ENCODE results near the gene SUN1.

The SUN1 gene

DNA sequence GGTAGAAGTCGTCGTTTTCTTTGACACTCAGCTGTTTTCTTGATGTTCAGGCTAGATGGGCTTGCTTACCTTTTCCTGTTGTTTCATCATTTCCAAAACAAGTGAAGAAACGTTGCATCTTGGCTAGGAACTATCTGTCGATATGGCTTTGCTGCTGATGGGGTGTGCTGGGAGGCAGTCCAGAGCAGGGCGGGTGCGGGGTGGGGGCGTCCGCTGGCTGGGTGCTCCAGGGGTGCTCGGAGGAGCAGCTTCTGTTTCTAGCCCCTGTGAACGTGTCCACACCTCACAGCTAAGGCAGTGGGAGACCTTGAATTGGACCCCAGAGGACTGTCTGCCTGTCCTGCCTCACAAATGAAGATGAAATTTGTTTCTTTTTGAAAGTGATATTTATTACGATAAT lies 7.6 kb upstream of the SUN1 start:
- no peak overlapping the region for H3K4me3 ChIP-seq (ENCODE audit: extremely low read depth, insufficient read depth, low read length, poor library complexity, severe bottlenecking)
- WGBS, 2 experiments (ENCODE audit: insufficient coverage in 2 of 2): 94 to 95% methylated on average over 9 to 10 of the region's 11 CpGs
- no peaks in the 10 kb centered on the region for H3K9me3 ChIP-seq (ENCODE audit: control insufficient read depth, low read length)
- peaks cover 2% of the 10 kb centered on the region for H3K4me1 ChIP-seq (ENCODE audit: control insufficient read depth, insufficient read depth, low read length, poor library complexity, severe bottlenecking)
- H3K27ac ChIP-seq (ENCODE audit: low read depth, low read length, severe bottlenecking): no peak overlapping the region
- H3K36me3 ChIP-seq (ENCODE audit: control insufficient read depth, insufficient read depth, low read length): peaks cover 36% of the 10 kb centered on the region

DNA sequence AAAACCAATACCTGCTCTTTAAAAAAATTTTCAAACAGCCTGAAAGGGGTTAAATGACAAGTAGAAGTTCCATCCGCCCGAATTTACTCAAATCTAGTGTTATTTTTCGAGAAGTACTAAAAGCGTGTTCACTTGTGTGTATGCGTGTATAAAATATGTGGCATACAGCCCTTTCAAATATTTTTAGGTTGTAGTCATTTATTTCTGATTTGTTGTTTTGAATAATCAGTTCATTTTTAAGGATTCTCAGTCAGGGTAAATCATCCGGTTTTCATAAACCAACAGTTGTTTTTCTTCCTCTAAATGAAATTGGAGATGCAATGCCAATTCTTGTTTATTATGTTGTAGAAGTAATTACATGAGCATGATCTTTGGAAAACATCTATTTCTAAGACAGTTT lies 6.9 kb upstream of the SUN1 start:
- Histone ChIP-seq H3K4me3 (ENCODE audit: extremely low read depth, insufficient read depth, low read length, poor library complexity, severe bottlenecking) (no peak overlapping the region), H3K36me3 (ENCODE audit: control insufficient read depth, insufficient read depth, low read length) (peaks cover 36% of the 10 kb centered on the region), H3K9me3 (ENCODE audit: control insufficient read depth, low read length) (no peaks in the 10 kb centered on the region), H3K27ac (ENCODE audit: low read depth, low read length, severe bottlenecking) (no peak overlapping the region), H3K4me1 (ENCODE audit: control insufficient read depth, insufficient read depth, low read length, poor library complexity, severe bottlenecking) (peaks cover 7% of the 10 kb centered on the region)
- WGBS, 2 experiments (ENCODE audit: insufficient coverage in 2 of 2): 97 to 100% methylated on average over 4 to 5 of the region's 6 CpGs

DNA sequence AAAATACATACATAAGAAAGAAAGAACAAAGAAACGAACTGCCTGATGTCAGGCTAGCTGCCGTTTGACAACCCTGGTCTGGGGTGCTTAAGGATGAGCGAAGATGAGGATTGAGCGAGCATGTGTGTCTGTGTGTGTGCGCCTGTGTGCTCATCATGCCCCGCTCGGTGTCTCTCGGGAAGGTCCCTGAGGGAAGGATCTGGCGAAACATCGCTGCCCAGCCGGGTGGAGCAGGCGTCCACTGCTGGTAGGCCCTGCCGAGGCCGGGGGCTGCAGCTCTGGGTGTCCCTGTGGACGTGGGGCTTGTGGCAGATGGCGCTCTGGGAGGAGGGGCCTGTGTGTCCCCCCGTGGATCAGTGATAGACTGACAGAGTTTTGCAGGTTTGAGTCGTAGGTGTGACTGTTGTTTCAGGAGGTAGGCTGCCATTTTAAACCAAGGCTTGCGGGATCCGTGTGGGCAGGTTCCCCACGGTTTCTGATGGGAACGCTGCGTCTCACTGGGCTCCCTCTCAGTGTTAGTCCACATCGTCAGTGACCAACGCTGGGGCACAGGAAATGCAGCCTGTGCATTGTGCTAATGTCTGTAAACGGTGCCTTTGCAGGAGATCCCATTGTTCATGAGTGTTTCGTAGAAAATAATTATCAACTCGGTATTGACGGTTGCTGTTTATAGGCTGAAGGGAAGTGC lies 5.9 kb upstream of the SUN1 start:
- 87 to 90% methylated on average over 26 to 27 of the region's 29 CpGs for WGBS, 2 experiments (ENCODE audit: insufficient coverage in 2 of 2)
- Histone ChIP-seq H3K9me3 (ENCODE audit: control insufficient read depth, low read length) (no peaks in the 10 kb centered on the region), H3K4me3 (ENCODE audit: extremely low read depth, insufficient read depth, low read length, poor library complexity, severe bottlenecking) (no peak overlapping the region), H3K27ac (ENCODE audit: low read depth, low read length, severe bottlenecking) (peak overlapping the region; percentile 13), H3K4me1 (ENCODE audit: control insufficient read depth, insufficient read depth, low read length, poor library complexity, severe bottlenecking) (peaks cover 12% of the 10 kb centered on the region), H3K36me3 (ENCODE audit: control insufficient read depth, insufficient read depth, low read length) (peaks cover 33% of the 10 kb centered on the region)

DNA sequence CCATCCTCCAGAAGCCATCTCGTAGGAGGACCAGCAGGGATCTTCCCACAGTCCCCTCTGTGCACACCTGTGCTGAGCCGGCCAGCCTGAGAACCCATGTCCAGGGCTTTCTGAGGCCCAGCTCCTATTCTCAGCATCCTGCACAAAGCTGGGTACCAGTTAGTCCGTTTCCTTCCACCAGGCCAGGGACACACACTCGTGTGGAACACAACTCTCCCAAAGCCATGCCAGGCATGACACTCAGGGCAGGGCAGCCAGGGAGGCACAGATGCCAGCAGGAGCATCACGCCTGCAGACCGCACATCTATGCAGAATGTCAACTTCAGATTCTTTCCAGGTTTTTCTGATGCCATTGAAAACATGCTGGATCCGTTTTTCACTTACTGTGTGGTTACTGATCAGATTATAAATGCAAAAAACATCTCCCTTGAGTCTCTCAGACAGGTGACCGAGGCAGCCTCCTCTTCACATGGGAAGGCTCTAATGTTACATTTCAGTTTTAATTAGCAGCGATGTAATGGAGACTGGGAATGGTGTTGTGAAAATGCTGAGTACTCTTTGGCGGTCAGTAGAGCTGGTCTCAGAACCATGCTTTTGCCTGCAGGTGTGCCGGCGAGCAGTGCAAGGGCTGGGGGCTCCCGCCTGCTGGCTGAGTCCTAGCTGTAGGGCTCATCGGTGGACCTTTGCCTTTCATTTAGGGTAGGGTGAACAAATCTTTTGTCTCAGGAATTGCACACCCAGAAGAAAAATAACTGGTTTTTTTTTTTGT lies 3.3 kb upstream of the SUN1 start:
- H3K4me1 ChIP-seq (ENCODE audit: control insufficient read depth, insufficient read depth, low read length, poor library complexity, severe bottlenecking): peaks cover 25% of the 10 kb centered on the region
- H3K27ac ChIP-seq (ENCODE audit: low read depth, low read length, severe bottlenecking): no peak overlapping the region
- peaks cover 26% of the 10 kb centered on the region for H3K36me3 ChIP-seq (ENCODE audit: control insufficient read depth, insufficient read depth, low read length)
- H3K9me3 ChIP-seq (ENCODE audit: control insufficient read depth, low read length): no peaks in the 10 kb centered on the region
- no peak overlapping the region for H3K4me3 ChIP-seq (ENCODE audit: extremely low read depth, insufficient read depth, low read length, poor library complexity, severe bottlenecking)
- WGBS, 2 experiments (ENCODE audit: insufficient coverage in 2 of 2): 98 to 99% methylated on average over 9 to 12 of the region's 14 CpGs

DNA sequence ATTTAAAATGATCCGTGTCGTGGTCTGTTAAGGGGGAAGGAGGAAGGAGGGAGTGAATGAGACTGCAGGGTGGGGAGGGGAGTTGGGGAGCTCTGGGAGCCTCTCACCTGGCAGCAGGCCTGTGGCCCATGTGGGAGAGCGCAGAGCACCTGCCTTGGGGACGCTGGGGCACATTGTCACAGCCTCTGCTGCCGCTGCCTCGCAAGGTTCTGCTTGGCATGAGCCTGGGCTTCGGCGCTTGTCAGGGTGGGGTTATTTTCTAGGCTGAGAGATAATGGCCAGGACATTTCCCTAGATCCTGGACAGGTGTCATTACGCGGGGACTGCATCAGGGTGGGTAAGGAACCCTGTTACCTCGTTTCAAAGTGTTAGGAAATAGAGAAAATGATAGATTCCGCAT lies 2.2 kb upstream of the SUN1 start:
- peaks cover 25% of the 10 kb centered on the region for H3K4me1 ChIP-seq (ENCODE audit: control insufficient read depth, insufficient read depth, low read length, poor library complexity, severe bottlenecking)
- 84 to 85% methylated on average over 9 to 11 of the region's 12 CpGs for WGBS, 2 experiments (ENCODE audit: insufficient coverage in 2 of 2)
- H3K4me3 ChIP-seq (ENCODE audit: extremely low read depth, insufficient read depth, low read length, poor library complexity, severe bottlenecking): no peak overlapping the region
- H3K36me3 ChIP-seq (ENCODE audit: control insufficient read depth, insufficient read depth, low read length): peaks cover 31% of the 10 kb centered on the region
- H3K9me3 ChIP-seq (ENCODE audit: control insufficient read depth, low read length): no peaks in the 10 kb centered on the region
- H3K27ac ChIP-seq (ENCODE audit: low read depth, low read length, severe bottlenecking): no peak overlapping the region

DNA sequence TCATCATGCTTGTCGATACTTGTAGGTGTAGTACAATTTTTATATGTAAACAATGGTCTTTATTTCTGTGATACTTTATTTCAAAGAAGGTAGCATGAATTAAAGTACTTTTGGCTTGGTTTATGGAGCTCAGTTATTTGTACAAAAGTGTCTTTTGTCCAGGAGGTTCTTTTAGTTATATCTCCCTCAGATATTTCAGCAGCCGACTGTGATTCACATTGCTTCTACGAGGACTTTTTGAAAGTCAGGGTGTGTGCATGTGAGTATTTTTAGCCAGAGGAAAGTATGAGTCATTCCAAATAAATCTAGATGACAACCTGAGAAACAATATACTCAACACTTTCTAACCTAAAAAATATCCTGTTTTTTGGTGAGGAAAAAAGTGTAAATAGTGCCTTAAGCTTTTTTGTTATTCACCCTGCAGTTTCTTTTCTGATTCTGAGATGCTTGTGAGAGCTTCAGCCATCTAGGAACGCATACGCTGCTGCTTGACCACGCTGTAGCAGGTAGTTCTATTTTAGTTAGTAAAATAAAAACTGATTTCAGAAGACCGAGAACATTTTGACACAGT lies 595 bp upstream of the SUN1 start:
- H3K27ac ChIP-seq (ENCODE audit: low read depth, low read length, severe bottlenecking): peak overlapping the region; percentile 97
- 86 to 89% methylated on average over 1 to 2 of the region's 7 CpGs for whole genome bisulfite sequencing, 2 experiments (ENCODE audit: insufficient coverage in 2 of 2)

DNA sequence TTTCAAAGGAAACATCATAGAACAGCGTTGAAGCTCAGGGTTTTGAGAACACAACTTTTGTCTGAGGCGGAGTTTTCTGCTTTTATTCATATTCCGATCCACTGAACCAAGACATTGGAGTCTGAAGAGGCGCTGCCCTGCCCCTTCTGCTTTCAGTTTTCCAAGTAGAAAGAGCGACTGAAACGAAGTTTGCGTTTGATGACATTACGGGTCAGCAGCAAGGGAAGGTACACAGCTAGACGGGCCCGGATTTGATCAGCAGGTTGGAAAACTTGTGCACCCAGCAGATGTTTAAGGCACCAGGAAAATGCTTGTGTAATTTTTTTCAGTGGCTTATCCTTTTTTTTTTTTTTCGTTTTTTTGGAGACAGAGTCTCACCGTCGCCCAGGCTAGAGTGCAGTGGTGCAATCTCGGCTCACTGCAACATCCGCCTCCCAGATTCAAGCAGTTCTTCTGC lies 720 bp downstream of the SUN1 start:
- Histone ChIP-seq H3K9me3 (ENCODE audit: control insufficient read depth, low read length) (no peaks in the 10 kb centered on the region), H3K4me3 (ENCODE audit: extremely low read depth, insufficient read depth, low read length, poor library complexity, severe bottlenecking) (no peak overlapping the region), H3K4me1 (ENCODE audit: control insufficient read depth, insufficient read depth, low read length, poor library complexity, severe bottlenecking) (peaks cover 32% of the 10 kb centered on the region), H3K27ac (ENCODE audit: low read depth, low read length, severe bottlenecking) (peak overlapping the region; percentile 97), H3K36me3 (ENCODE audit: control insufficient read depth, insufficient read depth, low read length) (peaks cover 34% of the 10 kb centered on the region)
- 93 to 99% methylated on average over 10 to 14 of the region's 15 CpGs for WGBS, 2 experiments (ENCODE audit: insufficient coverage in 2 of 2)

More for the DNA sequence above, 595 bp upstream of the SUN1 start:
- Histone ChIP-seq H3K9me3 (ENCODE audit: control insufficient read depth, low read length) (no peaks in the 10 kb centered on the region), H3K4me1 (ENCODE audit: control insufficient read depth, insufficient read depth, low read length, poor library complexity, severe bottlenecking) (peaks cover 33% of the 10 kb centered on the region), H3K36me3 (ENCODE audit: control insufficient read depth, insufficient read depth, low read length) (peaks cover 37% of the 10 kb centered on the region), H3K4me3 (ENCODE audit: extremely low read depth, insufficient read depth, low read length, poor library complexity, severe bottlenecking) (no peak overlapping the region)

DNA sequence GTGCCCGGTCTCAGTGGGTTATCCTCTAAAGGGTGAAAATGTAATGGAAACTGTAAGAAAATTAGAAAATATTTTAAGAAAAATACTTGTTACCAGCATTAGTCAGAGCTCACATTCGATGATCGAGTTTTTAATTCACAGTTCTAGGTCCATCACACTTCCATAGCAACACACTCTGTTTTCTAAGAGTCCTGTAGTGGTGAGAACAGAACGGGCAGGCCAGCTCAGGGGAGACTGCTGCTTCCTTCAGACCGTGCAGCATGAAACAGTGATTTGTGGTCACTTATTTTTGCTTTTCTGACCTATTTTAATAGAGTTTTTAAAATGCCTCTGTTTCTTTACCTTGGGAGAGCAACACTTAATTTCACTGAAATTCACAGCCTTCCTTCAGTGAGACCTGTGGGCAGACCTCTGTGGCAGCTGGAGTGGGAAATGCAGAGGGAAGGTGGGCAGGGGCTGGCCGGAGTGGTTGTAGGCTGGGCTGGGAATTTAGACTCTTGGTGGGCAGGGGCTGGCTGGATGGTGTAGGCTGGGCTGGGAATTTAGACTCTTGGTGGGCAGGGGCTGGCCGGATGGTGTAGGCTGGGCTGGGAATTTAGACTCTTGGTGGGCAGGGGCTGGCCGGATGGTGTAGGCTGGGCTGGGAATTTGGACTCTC lies 1.5 kb downstream of the SUN1 start:
- Histone ChIP-seq H3K36me3 (ENCODE audit: control insufficient read depth, insufficient read depth, low read length) (peaks cover 38% of the 10 kb centered on the region), H3K4me1 (ENCODE audit: control insufficient read depth, insufficient read depth, low read length, poor library complexity, severe bottlenecking) (peaks cover 32% of the 10 kb centered on the region), H3K4me3 (ENCODE audit: extremely low read depth, insufficient read depth, low read length, poor library complexity, severe bottlenecking) (no peak overlapping the region), H3K27ac (ENCODE audit: low read depth, low read length, severe bottlenecking) (no peak overlapping the region), H3K9me3 (ENCODE audit: control insufficient read depth, low read length) (no peaks in the 10 kb centered on the region)
- 92% methylated on average over 3 of the region's 8 CpGs; no CpG with 5 or more reads in 1 of the 2 experiments for WGBS, 2 experiments (ENCODE audit: insufficient coverage in 2 of 2)

DNA sequence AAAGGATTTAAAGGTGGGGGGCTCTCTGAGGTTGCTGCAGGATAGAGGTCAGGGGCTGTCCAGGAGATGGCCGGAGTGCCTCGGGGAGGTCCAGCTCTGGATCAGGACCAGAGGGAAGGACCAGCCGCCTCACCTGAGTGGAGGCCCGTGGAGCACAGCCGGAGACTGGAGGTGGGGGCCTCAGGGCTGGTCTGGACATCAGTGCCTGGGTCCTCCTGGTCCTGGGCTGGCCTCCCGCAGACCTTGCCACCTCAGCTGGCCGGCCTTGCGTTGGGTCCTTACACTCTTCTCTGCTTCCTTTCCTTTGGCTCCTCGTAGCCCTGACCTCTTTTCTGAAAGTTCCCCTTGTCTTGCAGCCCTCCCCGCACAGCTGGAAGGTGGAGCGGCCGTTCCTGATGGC lies 2.0 kb downstream of the SUN1 start:
- peaks cover 32% of the 10 kb centered on the region for H3K4me1 ChIP-seq (ENCODE audit: control insufficient read depth, insufficient read depth, low read length, poor library complexity, severe bottlenecking)
- no peaks in the 10 kb centered on the region for H3K9me3 ChIP-seq (ENCODE audit: control insufficient read depth, low read length)
- peaks cover 39% of the 10 kb centered on the region for H3K36me3 ChIP-seq (ENCODE audit: control insufficient read depth, insufficient read depth, low read length)
- no peak overlapping the region for H3K4me3 ChIP-seq (ENCODE audit: extremely low read depth, insufficient read depth, low read length, poor library complexity, severe bottlenecking)
- 94 to 96% methylated on average over 12 of the region's 12 CpGs for WGBS, 2 experiments (ENCODE audit: insufficient coverage in 2 of 2)
- no peak overlapping the region for H3K27ac ChIP-seq (ENCODE audit: low read depth, low read length, severe bottlenecking)

DNA sequence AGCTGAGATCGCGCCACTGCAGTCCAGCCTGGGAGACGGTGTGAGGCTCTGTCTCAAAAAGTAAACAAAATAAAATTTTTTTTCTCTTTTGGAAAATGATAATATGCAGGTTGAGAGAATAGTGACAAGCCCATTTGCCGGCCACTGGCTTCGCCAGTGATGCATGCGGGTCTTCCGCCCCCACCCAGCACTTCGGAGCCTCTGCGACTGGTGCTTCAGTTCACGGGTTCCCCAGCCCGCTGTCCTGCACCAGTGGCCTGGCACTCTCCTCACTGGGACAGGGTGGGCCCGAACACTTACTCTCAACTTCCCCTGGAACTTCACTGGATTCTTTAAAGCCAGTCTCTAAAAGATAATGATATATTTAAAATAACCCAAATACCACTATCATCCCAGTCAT lies 2.7 kb downstream of the SUN1 start:
- Histone ChIP-seq H3K27ac (ENCODE audit: low read depth, low read length, severe bottlenecking) (no peak overlapping the region), H3K4me1 (ENCODE audit: control insufficient read depth, insufficient read depth, low read length, poor library complexity, severe bottlenecking) (peaks cover 30% of the 10 kb centered on the region), H3K36me3 (ENCODE audit: control insufficient read depth, insufficient read depth, low read length) (peaks cover 44% of the 10 kb centered on the region), H3K4me3 (ENCODE audit: extremely low read depth, insufficient read depth, low read length, poor library complexity, severe bottlenecking) (no peak overlapping the region), H3K9me3 (ENCODE audit: control insufficient read depth, low read length) (no peaks in the 10 kb centered on the region)
- WGBS, 2 experiments (ENCODE audit: insufficient coverage in 2 of 2): 94 to 100% methylated on average over 6 to 9 of the region's 12 CpGs

All from mesodermal cell (in vitro differentiated cells).